Measurements from ENCODE around the gene ATG10. TPM values are rescaled to one million over a fixed set of nuclear protein-coding genes. Genes with fewer than 3 reads are reported as not detected.
A peak's percentile ranks its signal among the peaks of the same experiment; 100 is the strongest.

ATG10 gene
- total and polyA plus RNA-seq, 2 of the 8 experiments (the other 6 are each of a cell fraction or from before 2014, with no cell fraction given), result 3.7 to 8.8 TPM

- DNase-seq (ENCODE audit: low read depth in 1 of 2, low spot score in 2 of 2), result no peak
- no peak for FAIRE-seq
- WGBS, 2 experiments (ENCODE audit: extremely low coverage in 1 of 2, insufficient coverage in 1 of 2, insufficient read length in 1 of 2, insufficient replicate concordance in 2 of 2, low coverage in 1 of 2, low lambda C conversion rate in 2 of 2, missing lambda C conversion rate in 1 of 2), result 88% methylated on average over 6 of the region's 6 CpGs; no CpG with 5 or more reads in 1 of the 2 experiments
Measured at GRCh38 chr5:82244854-82245635, 273.2 kb downstream of the ATG10 start.

More at GRCh38 chr5:82244854-82245635, 273.2 kb downstream of the ATG10 start:
- no peak overlapping the region for H3K18ac ChIP-seq (ENCODE audit: extremely low read depth, low read length)
- no peaks in the 10 kb centered on the region; a peak in 1 of 4 replicates for H3K79me2 ChIP-seq (ENCODE audit: control insufficient read depth in 1 of 2, insufficient read depth in 2 of 2, low read length in 2 of 2)
- no peak overlapping the region for H3K27ac ChIP-seq (ENCODE audit: low read depth, low read length)
- no peak overlapping the region for H2BK120ac ChIP-seq (replicated peaks; ENCODE audit: low read depth, low read length)
- no peak overlapping the region for H3K4me2 ChIP-seq (ENCODE audit: insufficient read depth in 1 of 2, low read depth in 2 of 2, low read length in 2 of 2)
- no peak overlapping the region for H2BK20ac ChIP-seq (ENCODE audit: low read length)
- no peaks in the 10 kb centered on the region for H3K23me2 ChIP-seq (ENCODE audit: low read depth, low read length)
- no peak overlapping the region for H2BK5ac ChIP-seq (ENCODE audit: low read depth, low read length)
- H4K5ac ChIP-seq (ENCODE audit: insufficient read length, low read depth, low read length), result no peak overlapping the region
- H3K9ac ChIP-seq (replicated peaks in 1 of 4; ENCODE audit: extremely low read depth in 1 of 4, low read depth in 3 of 4, low read length in 3 of 4), result no peak overlapping the region
- no peaks in the 10 kb centered on the region for H3K27me3 ChIP-seq (replicated peaks in 1 of 4; ENCODE audit: control insufficient read depth in 3 of 4, extremely low read depth in 1 of 4, insufficient read depth in 3 of 4, low read length in 3 of 4)
- H3K79me1 ChIP-seq (ENCODE audit: low read depth, low read length), result no peaks in the 10 kb centered on the region
- H3K36me3 ChIP-seq (ENCODE audit: control insufficient read depth in 2 of 4, insufficient read depth in 4 of 4, low read length in 3 of 4), result no peaks in the 10 kb centered on the region
- H2AK5ac ChIP-seq (ENCODE audit: low read depth, low read length), result no peak overlapping the region
- no peaks in the 10 kb centered on the region for H3K9me3 ChIP-seq (ENCODE audit: insufficient read depth in 2 of 2, low read depth in 1 of 2, low read length in 1 of 2)
- H2AFZ ChIP-seq (ENCODE audit: low read length), result no peak overlapping the region
- no peak overlapping the region for H2BK15ac ChIP-seq (ENCODE audit: low read length)
- no peak overlapping the region for H3K14ac ChIP-seq (ENCODE audit: insufficient read length)
- POLR2A ChIA-PET (ENCODE audit: partially characterized antibody), result interaction anchor here (1.5 kb wide), 1 partner anchor 32 kb away, joined by 3 read pairs; no protein-coding TSS in a partner anchor
- H4K91ac ChIP-seq (replicated peaks; ENCODE audit: insufficient read length, low read length), result no peak overlapping the region
- no peak overlapping the region for H4K8ac ChIP-seq (ENCODE audit: extremely low read depth, insufficient read depth, low read length)
- no peak overlapping the region for H3K23ac ChIP-seq (ENCODE audit: insufficient read length)
- H3K4me3 ChIP-seq (ENCODE audit: extremely low read depth in 1 of 4, insufficient read depth in 2 of 4, low read depth in 3 of 4, low read length in 4 of 4), result no peak overlapping the region
- no peak overlapping the region for H3K4ac ChIP-seq (replicated peaks; ENCODE audit: insufficient read length, low read depth, low read length)
- H3K4me1 ChIP-seq (replicated peaks in 1 of 4; ENCODE audit: control insufficient read depth in 3 of 4, insufficient read depth in 4 of 4, low read length in 3 of 4), result no peaks in the 10 kb centered on the region
- TF ChIP-seq RAD21 (IDR thresholded peaks at IDR 0.05 in 1 of 2, conservative IDR thresholded peaks at IDR 0.05 in 1 of 2; ENCODE audit: low read depth in 2 of 2, low read length in 2 of 2), result peak; percentile 35 to 43
- TF ChIP-seq JUND (IDR thresholded peaks at IDR 0.05; ENCODE audit: low read length), result no peak
- TF ChIP-seq SIN3A (conservative IDR thresholded peaks at IDR 0.05 in 1 of 2, IDR thresholded peaks at IDR 0.05 in 1 of 2; ENCODE audit: low read depth in 1 of 2, low read length in 2 of 2), result no peak
- H4K20me1 ChIP-seq (replicated peaks in 1 of 2; ENCODE audit: control insufficient read depth in 1 of 2, insufficient read depth in 2 of 2, low read length in 2 of 2), result no peaks in the 10 kb centered on the region
- CTCF ChIA-PET (ENCODE audit: partially characterized antibody), result interaction anchor here (0.6 kb wide), 1 partner anchor 271 kb away, joined by 3 read pairs; no protein-coding TSS in a partner anchor
- no peak overlapping the region for H3K56ac ChIP-seq (replicated peaks; ENCODE audit: insufficient read length, low read depth, low read length)
- H2BK12ac ChIP-seq (ENCODE audit: low read depth, low read length), result no peak overlapping the region

Measured in H1 (cell line).